Mucosa of stomach (tissue), 1 donor: ENCODE results near the gene LIN28A.

Experiments
- H3K27me3 ChIP-seq: one replicate; pipeline ENCODE4 v1.7.0; 2013; ENCODE audit warnings: mild to moderate bottlenecking, low read length; ENCODE audit not compliant: control insufficient read depth, insufficient read depth
- H3K36me3 ChIP-seq: one replicate; pipeline ENCODE4 v1.7.0; 2013; ENCODE audit warnings: low read length; ENCODE audit not compliant: control insufficient read depth, insufficient read depth
- H3K4me1 ChIP-seq: one replicate; pipeline ENCODE4 v1.7.0; 2013; ENCODE audit warnings: mild to moderate bottlenecking, low read length; ENCODE audit not compliant: control insufficient read depth, insufficient read depth
- H3K4me3 ChIP-seq: one replicate; pipeline ENCODE4 v1.7.0; 2013; ENCODE audit warnings: low read length
- H3K9ac ChIP-seq: one replicate; pipeline ENCODE4 v1.7.0; 2013; ENCODE audit warnings: mild to moderate bottlenecking, low read length, moderate library complexity
- H3K9me3 ChIP-seq: one replicate; pipeline ENCODE4 v1.7.0; 2013; ENCODE audit warnings: mild to moderate bottlenecking, low read length, moderate library complexity; ENCODE audit not compliant: control insufficient read depth
- donor health status: Pancreatic carcinoma.

LIN28A gene

DNA sequence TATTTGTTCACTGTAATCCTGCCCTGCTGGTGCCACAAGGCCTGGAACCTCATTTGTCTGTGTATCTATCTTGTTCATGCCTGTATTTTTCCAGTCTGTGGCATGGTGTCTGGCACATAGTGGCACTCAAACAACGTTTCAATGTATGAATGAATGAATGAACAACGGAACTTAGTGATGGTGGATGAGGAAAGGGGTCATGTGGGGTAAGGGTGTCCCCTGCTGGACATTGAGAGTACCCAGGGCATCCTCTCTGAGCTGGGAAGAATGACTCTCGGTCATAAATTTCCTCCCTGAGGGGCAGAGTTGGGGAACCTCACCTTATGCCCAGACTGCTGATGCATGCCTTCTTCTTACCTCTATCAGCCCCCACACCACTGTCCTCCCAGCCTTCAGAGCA, 19.2 kb upstream of the LIN28A start:
- H3K4me1 ChIP-seq, result no peaks in the 10 kb centered on the region

DNA sequence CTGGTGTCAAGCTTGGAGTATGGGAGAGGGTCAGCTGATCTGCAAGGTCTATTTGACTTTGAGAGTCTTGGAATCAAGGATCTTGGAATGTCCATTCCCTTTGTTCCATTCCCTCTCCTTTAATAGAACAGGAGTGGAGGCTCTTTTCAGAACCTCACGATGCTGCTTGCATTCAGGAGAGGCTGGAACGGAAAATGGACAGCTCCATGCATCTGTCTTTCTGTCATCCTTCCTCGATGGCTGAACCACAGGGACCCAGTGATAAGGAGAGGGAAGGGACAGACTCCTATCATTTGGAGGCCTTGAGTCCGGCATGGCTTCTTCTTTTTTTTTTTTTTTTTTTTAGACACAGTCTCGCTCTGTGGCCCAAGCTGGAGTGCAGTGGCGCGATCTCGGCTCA, 14.9 kb upstream of the LIN28A start:
- Histone ChIP-seq H3K9ac (no peak overlapping the region), H3K36me3 (no peaks in the 10 kb centered on the region), H3K27me3 (no peaks in the 10 kb centered on the region), H3K4me1 (no peaks in the 10 kb centered on the region), H3K9me3 (no peaks in the 10 kb centered on the region), H3K4me3 (no peak overlapping the region)

More for the DNA sequence above, 19.2 kb upstream of the LIN28A start:
- Histone ChIP-seq H3K36me3 (no peaks in the 10 kb centered on the region), H3K27me3 (no peaks in the 10 kb centered on the region), H3K4me3 (no peak overlapping the region), H3K9me3 (no peaks in the 10 kb centered on the region), H3K9ac (no peak overlapping the region)

DNA sequence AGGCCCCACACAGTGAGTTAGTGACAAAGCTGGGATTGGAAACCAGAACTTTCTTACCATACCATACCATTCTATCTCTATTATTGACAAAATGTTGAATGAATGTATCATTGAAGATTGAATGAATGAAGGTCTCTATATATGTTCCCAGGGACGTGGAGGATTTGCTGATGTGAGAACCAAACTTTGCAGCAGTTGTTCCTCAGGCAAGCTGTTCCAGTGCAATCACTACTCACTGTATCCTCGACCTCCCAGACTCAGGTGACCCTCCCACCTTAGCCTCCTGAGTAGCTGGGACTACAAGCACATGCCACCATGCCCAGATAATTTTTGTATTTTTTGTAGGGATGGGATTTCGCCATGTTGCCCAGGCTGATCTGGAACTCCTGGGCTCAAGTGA, 11.6 kb upstream of the LIN28A start:
- Histone ChIP-seq H3K9me3 (no peaks in the 10 kb centered on the region), H3K9ac (no peak overlapping the region), H3K36me3 (no peaks in the 10 kb centered on the region)

DNA sequence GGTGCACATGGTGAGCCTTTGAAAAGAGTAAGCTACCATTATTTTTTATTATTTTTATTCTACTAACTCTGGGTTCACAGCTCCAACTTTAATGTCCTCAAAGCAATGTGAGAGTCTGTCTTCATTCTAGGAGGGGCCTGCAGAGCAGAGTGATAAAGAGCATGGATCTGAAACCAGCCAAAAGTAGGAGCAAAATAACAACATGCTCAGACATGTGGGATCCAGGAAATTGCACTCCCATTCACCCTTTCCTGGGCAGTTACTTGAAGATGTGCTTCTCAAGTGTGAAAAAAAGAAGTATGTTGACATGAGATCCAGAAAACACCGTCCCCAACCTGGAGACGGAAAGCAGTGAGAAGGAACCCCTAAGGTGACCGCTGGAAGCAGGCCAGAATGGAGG, 8.7 kb upstream of the LIN28A start:
- Histone ChIP-seq H3K4me1 (no peaks in the 10 kb centered on the region), H3K9ac (no peak overlapping the region), H3K4me3 (no peak overlapping the region), H3K27me3 (peaks cover 3% of the 10 kb centered on the region), H3K36me3 (no peaks in the 10 kb centered on the region), H3K9me3 (no peaks in the 10 kb centered on the region)

More for the DNA sequence above, 11.6 kb upstream of the LIN28A start:
- no peaks in the 10 kb centered on the region for H3K4me1 ChIP-seq
- H3K27me3 ChIP-seq, result peaks cover 3% of the 10 kb centered on the region
- H3K4me3 ChIP-seq, result no peak overlapping the region

DNA sequence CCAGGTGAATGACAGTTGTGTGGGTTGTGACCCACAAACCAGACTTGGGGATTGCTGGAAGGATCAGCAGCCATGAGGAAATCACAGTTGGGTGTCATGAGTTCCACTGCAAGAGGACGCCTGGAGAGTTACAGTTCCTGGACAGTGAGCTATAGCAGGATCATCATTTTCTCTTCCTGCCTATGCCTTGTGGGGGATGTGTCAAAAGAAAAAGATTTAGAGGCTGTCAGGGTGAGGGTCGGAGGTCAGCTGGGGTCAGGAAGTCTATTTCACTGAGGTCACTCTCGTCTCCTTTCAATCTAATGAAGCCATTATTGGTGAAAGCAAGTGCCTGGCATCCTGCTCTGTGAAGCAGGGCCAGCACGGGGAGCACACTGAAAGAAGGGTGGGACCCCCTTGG, 7.0 kb upstream of the LIN28A start:
- H3K4me3 ChIP-seq, result no peak overlapping the region
- no peaks in the 10 kb centered on the region for H3K9me3 ChIP-seq
- no peaks in the 10 kb centered on the region for H3K36me3 ChIP-seq
- H3K9ac ChIP-seq, result no peak overlapping the region
- H3K4me1 ChIP-seq, result no peaks in the 10 kb centered on the region
- H3K27me3 ChIP-seq, result peaks cover 4% of the 10 kb centered on the region

DNA sequence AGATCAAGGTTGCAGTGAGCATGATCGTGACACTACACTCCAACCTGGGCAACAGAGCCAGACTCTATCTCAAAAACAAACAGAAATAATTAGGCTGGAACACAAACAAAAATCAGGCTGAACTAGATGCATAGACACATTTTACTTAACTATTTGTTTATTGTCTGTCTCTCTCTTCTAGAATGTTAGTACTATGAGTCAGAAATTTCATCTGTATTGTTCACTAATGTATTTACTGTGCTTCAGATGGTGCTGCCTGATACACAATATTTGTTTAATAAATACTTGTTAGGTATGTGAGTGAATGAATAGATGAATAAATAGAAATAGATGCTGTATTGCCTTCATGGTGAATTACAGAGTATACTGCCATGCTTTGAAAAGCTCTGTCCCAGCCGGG, 6.0 kb upstream of the LIN28A start:
- Histone ChIP-seq H3K4me1 (no peaks in the 10 kb centered on the region), H3K9ac (no peak overlapping the region), H3K27me3 (peaks cover 14% of the 10 kb centered on the region), H3K9me3 (no peaks in the 10 kb centered on the region), H3K36me3 (no peaks in the 10 kb centered on the region), H3K4me3 (no peak overlapping the region)

DNA sequence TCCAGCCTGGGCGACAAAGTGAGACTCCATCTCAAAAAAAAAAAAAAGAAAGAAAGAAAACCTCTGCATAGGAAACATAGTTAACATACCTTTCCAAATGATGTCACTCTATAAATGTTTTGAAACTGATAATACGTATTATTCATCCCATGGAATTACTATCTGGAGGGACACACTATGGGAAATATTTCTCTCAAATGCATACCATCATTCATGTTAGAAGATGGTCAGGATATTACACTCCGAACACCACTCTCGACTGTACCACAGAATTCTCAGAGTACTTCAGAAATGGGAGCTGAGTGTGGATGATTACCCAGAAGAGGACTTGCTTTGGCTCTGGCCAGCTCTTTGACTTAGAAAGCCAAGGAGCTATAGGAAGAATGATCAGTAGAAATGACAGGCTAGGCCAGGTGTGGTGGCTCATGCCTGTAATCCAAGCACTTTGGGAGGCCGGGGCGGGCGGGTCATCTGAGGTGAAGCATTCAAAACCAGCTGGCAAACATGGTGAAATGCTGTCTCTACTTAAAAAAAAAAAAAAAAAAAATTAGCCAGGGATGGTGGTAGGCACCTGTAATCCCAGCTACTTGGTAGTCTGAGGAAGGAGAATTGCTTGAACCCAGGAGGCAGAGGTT, 5.2 kb upstream of the LIN28A start:
- H3K36me3 ChIP-seq, result no peaks in the 10 kb centered on the region
- H3K4me1 ChIP-seq, result no peaks in the 10 kb centered on the region
- no peak overlapping the region for H3K9ac ChIP-seq
- H3K4me3 ChIP-seq, result no peak overlapping the region
- no peaks in the 10 kb centered on the region for H3K9me3 ChIP-seq
- peaks cover 21% of the 10 kb centered on the region for H3K27me3 ChIP-seq

DNA sequence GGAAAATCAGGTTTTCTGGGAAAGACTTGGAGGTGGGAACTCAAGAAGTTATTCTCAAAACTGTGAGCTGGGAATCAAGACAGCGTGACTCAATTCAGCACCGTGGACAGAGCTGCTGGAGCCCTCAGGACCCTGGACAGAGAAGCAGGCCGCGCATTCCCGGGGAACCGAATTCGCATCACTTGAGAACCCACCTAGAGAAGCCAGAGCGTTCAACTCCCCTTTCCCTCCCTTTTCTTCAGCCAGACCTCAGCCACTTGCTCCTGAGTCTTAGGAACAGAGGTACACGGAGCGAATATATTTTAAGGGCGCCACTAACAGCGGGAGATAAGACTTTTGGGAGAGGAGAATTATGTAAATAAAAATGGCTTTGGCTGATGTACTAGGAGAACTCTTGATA, 2.0 kb upstream of the LIN28A start:
- no peaks in the 10 kb centered on the region for H3K36me3 ChIP-seq

DNA sequence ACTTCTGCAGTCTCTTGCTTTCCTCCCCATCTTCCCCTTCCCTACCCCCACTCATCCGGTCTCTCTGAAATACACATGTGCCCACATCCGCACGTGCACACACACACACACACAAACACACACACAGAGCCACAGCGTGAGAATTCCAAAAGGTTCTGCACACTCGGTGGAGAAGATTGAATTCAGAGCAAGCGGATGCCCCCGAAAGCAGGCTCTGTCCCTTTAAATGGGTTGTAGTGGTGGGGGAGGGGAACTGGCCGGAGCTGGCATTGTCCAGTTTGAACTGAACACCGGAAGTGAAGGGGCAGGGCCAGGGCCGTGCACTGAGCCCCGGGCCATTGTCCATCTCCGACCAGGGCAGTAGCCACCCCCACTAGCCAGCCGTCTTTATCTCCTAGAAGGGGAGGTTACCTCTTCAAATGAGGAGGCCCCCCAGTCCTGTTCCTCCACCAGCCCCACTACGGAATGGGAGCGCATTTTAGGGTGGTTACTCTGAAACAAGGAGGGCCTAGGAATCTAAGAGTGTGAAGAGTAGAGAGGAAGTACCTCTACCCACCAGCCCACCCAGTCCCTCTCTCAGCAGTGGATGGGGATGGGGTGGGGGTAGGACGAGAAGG, 1.3 kb upstream of the LIN28A start:
- H3K9ac ChIP-seq, result no peak overlapping the region
- H3K4me1 ChIP-seq, result no peaks in the 10 kb centered on the region
- no peak overlapping the region for H3K4me3 ChIP-seq
- H3K27me3 ChIP-seq, result peaks cover 50% of the 10 kb centered on the region
- no peaks in the 10 kb centered on the region for H3K36me3 ChIP-seq
- no peaks in the 10 kb centered on the region for H3K9me3 ChIP-seq

More for the DNA sequence above, 2.0 kb upstream of the LIN28A start:
- Histone ChIP-seq H3K9ac (no peak overlapping the region), H3K4me1 (no peaks in the 10 kb centered on the region), H3K4me3 (no peak overlapping the region), H3K27me3 (peaks cover 51% of the 10 kb centered on the region), H3K9me3 (no peaks in the 10 kb centered on the region)

DNA sequence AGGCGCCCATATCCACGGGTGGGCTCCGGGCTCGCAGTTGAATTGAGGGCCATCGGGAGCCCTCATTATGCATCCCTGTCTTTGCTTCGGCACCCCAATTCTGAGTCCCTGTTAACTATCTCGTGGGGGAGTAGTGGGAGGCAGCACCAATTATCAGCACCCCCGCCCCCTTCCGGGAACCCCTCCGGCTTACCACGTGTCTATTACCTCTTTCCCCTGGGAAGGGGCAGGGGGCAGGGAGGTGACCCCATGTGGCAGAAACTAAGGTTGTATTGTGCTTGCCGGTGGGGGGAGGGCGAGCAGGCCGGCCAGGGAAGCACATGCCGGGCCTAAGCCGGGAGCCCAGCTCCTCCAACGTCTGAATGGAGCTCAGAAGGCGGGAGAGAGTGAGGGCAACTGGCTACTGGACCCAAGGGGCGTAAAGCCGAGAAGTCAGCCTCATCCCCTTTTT, 1.0 kb downstream of the LIN28A start:
- Histone ChIP-seq H3K4me3 (no peak overlapping the region), H3K27me3 (peaks cover 58% of the 10 kb centered on the region), H3K36me3 (no peaks in the 10 kb centered on the region), H3K4me1 (no peaks in the 10 kb centered on the region), H3K9ac (no peak overlapping the region), H3K9me3 (no peaks in the 10 kb centered on the region)

DNA sequence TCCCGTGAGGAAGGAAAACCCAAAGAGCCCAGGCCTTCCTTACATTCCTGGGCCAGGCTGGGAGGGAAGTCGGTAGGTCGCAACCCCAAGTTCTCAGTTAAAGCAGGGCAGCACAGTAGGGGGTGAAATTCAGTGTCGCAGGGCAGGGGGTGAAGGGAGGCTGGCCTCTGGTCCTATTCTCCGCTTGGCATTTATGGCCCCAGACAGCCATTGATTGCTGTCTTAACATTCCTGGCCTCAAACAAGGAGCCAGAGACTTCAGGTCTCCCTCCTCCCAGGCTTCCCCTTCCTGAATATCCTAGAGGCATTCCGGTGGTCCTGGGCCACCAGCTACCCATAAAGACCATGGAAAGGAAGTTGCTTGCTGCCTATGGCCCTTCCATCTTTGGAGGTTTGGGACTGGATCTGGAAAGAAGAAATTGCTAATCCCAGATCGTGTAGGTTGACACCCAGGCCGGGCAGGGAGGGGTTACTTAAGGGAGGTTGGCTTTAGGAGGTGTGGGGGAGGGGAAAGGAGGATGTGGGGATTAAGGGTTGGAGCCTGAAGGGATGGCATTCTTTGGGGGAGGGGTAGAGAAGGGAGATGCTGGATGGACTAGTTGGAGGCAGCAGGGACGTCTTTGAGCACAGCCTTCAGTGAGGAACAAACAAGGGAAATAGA, 1.7 kb downstream of the LIN28A start:
- Histone ChIP-seq H3K9me3 (no peaks in the 10 kb centered on the region), H3K9ac (no peak overlapping the region), H3K4me1 (no peaks in the 10 kb centered on the region), H3K27me3 (peaks cover 58% of the 10 kb centered on the region), H3K4me3 (no peak overlapping the region), H3K36me3 (no peaks in the 10 kb centered on the region)

DNA sequence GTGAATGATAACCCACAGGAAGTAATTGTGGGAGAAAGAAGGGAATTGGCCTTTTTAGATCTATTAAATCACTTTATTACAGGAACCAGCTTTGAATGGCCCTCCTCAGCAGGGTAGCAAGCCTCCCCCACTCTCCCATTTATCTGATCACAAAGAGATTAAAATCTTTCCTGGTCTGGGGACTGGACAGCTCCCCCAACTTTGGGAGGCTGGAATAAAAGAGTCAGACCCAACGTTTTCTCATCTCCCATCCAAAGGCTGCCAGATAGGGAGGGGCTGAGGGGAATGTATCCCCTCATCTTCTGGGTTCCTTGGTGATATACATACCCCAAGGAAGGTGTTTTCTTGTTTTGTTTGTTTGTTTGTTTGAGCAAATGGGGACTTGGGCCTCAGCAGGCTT, 2.4 kb downstream of the LIN28A start:
- Histone ChIP-seq H3K27me3 (peaks cover 58% of the 10 kb centered on the region), H3K4me1 (no peaks in the 10 kb centered on the region), H3K4me3 (no peak overlapping the region), H3K36me3 (no peaks in the 10 kb centered on the region), H3K9me3 (no peaks in the 10 kb centered on the region), H3K9ac (no peak overlapping the region)
